GM21786 (cell line): ENCODE results near the gene WFDC5.

ENCODE experiments used
- ATAC-seq: cut with Tn5 transposase; IDR thresholded peaks from one replicate; pipeline ENCODE4 v1.9.1; 2021; ENCODE audit not compliant: unreplicated experiment

WFDC5 gene

GRCh38 chr20:45115829-45116228 lies 855 bp upstream of the WFDC5 start:
- ATAC-seq, result no peak

GRCh38 chr20:45115386-45115774 lies 406 bp upstream of the WFDC5 start:
- no peak for ATAC-seq

- ATAC-seq, result no peak
Observed at GRCh38 chr20:45113865-45114264, 1.1 kb downstream of the WFDC5 start.

GRCh38 chr20:45112754-45113153 lies 2.2 kb downstream of the WFDC5 start:
- no peak for ATAC-seq

- no peak for ATAC-seq
Observed at GRCh38 chr20:45111799-45112471, 3.0 kb downstream of the WFDC5 start.

- ATAC-seq, result no peak
Observed at GRCh38 chr20:45111285-45111684, 3.7 kb downstream of the WFDC5 start.

- no peak for ATAC-seq
Observed at GRCh38 chr20:45110301-45110700, 4.7 kb downstream of the WFDC5 start.

GRCh38 chr20:45109634-45110033 lies 5.3 kb downstream of the WFDC5 start:
- no peak for ATAC-seq

- ATAC-seq, result no peak
Observed at GRCh38 chr20:45105317-45105716, 9.7 kb downstream of the WFDC5 start.

- ATAC-seq, result no peak
Observed at GRCh38 chr20:45104786-45105185, 10.2 kb downstream of the WFDC5 start.

- ATAC-seq, result no peak
Observed at GRCh38 chr20:45103072-45103471, 11.9 kb downstream of the WFDC5 start.

- no peak for ATAC-seq
Observed at GRCh38 chr20:45101333-45101850, 13.6 kb downstream of the WFDC5 start.

- no peak for ATAC-seq
Observed at GRCh38 chr20:45100563-45101245, 14.3 kb downstream of the WFDC5 start, which contains the start of gene KCNS1. Gene KCNS1, minus strand, starts transcription at chr20:45101127. Its CDS starts 1,891 bp downstream, at chr20:45099236.

GRCh38 chr20:45098103-45098773 lies 16.7 kb downstream of the WFDC5 start:
- no peak for ATAC-seq

- ATAC-seq, result no peak
Observed at GRCh38 chr20:45097485-45098102, 17.4 kb downstream of the WFDC5 start.

GRCh38 chr20:45096781-45097180 lies 18.2 kb downstream of the WFDC5 start:
- no peak for ATAC-seq

- no peak for ATAC-seq
Observed at GRCh38 chr20:45095805-45096238, 19.2 kb downstream of the WFDC5 start.

- no peak for ATAC-seq
Observed at GRCh38 chr20:45094864-45095574, 20.0 kb downstream of the WFDC5 start.

- no peak for ATAC-seq
Observed at GRCh38 chr20:45094201-45094600, 20.8 kb downstream of the WFDC5 start.

GRCh38 chr20:45092898-45093297 lies 22.1 kb downstream of the WFDC5 start:
- ATAC-seq, result no peak

- no peak for ATAC-seq
Observed at GRCh38 chr20:45091366-45091765, 23.6 kb downstream of the WFDC5 start.
